Neural progenitor cell (in vitro differentiated cells): ENCODE data around the gene CACNA1B.

Source experiments
- CTCF ChIP-seq: fragments of 200-600 bp; sonication (generic); IDR thresholded peaks from 2 replicates; pipeline ENCODE4 v1.5.1; 2017; ENCODE audit warnings: antibody characterized with exemption, mild to moderate bottlenecking
- EZH2phosphoT487 ChIP-seq: fragments of 200-600 bp; sonication (generic); IDR thresholded peaks from 2 replicates; pipeline ENCODE4 v1.6.1; 2017; ENCODE audit warnings: antibody characterized with exemption

GRCh38 chr9:138050472-138051330 is 173.1 kb downstream of the CACNA1B start:
- TF ChIP-seq CTCF (no peak), EZH2phosphoT487 (no peak)
